ENCODE results near the gene EML4. TPM values are rescaled to one million over a fixed set of nuclear protein-coding genes. Genes with fewer than 3 reads are reported as not detected.
"Not testable (repeated sequence)": the region's sequence is repeated elsewhere in the genome, so short reads cannot be mapped to it uniquely, and the experiment has no call there.

Gene EML4
- total and polyA plus RNA-seq, 8 donors = 12.5 to 44.0 (median 33.2) TPM

DNA sequence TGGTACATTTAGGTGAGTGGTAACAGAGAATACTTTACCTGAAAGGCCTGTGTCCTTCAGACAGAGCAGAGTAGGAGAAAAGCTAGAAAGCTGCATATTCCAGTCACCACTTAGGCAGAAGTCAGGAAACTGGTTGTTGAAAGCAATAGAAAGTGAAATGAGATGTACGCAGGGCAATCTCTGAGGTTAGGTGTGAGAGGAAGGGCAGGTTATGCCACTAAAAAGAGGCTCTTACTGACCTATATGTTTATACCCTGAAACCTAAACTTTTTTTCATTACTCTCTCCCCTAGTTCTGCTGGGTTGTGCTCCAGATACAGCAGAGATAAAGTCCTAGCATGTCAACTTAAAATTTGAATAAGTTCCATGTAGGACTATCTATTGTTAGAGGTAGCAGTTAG is 98.4 kb downstream of the EML4 start:
- TF ChIP-seq, protein P1, sequence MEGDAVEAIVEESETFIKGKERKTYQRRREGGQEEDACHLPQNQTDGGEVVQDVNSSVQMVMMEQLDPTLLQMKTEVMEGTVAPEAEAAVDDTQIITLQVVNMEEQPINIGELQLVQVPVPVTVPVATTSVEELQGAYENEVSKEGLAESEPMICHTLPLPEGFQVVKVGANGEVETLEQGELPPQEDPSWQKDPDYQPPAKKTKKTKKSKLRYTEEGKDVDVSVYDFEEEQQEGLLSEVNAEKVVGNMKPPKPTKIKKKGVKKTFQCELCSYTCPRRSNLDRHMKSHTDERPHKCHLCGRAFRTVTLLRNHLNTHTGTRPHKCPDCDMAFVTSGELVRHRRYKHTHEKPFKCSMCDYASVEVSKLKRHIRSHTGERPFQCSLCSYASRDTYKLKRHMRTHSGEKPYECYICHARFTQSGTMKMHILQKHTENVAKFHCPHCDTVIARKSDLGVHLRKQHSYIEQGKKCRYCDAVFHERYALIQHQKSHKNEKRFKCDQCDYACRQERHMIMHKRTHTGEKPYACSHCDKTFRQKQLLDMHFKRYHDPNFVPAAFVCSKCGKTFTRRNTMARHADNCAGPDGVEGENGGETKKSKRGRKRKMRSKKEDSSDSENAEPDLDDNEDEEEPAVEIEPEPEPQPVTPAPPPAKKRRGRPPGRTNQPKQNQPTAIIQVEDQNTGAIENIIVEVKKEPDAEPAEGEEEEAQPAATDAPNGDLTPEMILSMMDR (IDR thresholded peaks at IDR 0.05) = no peak
- intact Hi-C loops (cut with DNase I) = no loop called here
- no peaks in the 10 kb centered on the region for H3K36me3 ChIP-seq
- H3K27ac ChIP-seq = no peak overlapping the region
- H3K27me3 ChIP-seq = no peaks in the 10 kb centered on the region
- no peak for ATAC-seq
- no peak for DNase-seq
- no peaks in the 10 kb centered on the region for H3K9me3 ChIP-seq
- no peak for FAIRE-seq
- no peaks in the 10 kb centered on the region for H3K4me1 ChIP-seq
- WGBS, 2 donors = 2 to 47% methylated on average over 1 of the region's 1 CpG
- H3K4me3 ChIP-seq = no peak overlapping the region

DNA sequence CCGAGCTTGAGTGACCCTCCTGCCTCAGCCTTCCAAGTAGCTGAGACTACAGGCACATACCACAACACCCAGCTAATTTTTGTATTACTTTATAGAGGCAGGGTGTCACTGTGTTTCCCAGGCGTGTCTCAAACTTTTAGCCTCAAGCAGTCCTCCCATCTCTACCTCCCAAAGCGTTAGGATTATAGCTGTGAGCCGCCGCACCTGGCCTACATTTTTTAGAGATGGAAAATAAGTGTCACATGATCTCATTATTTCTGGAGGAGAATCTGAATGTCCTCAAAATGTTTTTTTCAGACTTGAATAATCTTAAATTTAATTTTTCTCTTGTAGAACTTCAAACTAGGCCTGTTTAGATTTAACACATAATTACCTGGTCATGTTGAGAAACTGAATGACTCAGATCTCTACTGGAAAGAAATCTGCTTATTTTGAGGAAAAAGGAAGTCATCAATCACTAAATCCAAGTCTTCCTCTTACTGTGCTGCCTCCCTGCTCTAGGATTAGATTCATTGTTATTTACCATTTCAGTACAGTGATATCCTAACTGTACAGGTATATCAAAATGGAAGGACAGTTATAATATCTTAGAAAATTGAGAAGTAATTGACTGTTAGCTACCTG is 99.5 kb downstream of the EML4 start:
- Histone ChIP-seq H3K4me1 (no peaks in the 10 kb centered on the region), H3K27ac (no peak overlapping the region), H3K9me3 (no peaks in the 10 kb centered on the region), H3K27me3 (no peaks in the 10 kb centered on the region), H3K36me3 (no peaks in the 10 kb centered on the region), H3K4me3 (no peak overlapping the region)
- no peak for ATAC-seq
- DNase-seq = no peak
- intact Hi-C loops (cut with DNase I) = no loop called here
- 94 to 98% methylated on average over 5 of the region's 5 CpGs for WGBS, 2 donors
- TF ChIP-seq, protein P1 (IDR thresholded peaks at IDR 0.05) = no peak
- no peak for FAIRE-seq

- no peak for ATAC-seq
- TF ChIP-seq, protein P1 (IDR thresholded peaks at IDR 0.05) = no peak
- no peak overlapping the region for H3K27ac ChIP-seq
Observed at GRCh38 chr2:42270757-42271156, 101.6 kb downstream of the EML4 start.

DNA sequence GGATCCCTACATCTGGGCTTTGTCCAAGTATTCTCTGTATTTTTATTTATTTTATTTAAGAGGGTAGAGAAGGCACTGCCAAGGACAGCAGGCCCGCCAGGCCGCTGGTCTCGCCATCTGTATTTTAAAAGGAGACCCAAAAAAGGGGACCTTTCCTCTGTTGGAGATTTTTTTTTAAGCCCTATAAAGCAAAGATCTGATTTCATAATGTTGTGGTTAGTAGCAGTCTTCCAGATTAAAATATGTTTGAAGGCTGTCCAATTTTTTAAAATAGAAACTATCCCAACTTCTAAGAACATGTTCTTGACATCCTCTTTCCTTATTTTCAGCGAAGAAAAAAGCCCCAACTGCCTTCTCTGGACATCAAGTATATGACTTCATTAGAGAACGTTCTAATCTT is 102.1 kb downstream of the EML4 start:
- WGBS, 2 donors = 90 to 96% methylated on average over 5 of the region's 5 CpGs
- intact Hi-C loops (cut with DNase I) = not testable (repeated sequence)
- FAIRE-seq = peak; percentile 67

More at GRCh38 chr2:42270757-42271156, 101.6 kb downstream of the EML4 start:
- DNase-seq (no peak), FAIRE-seq (no peak)
- no peaks in the 10 kb centered on the region for H3K9me3 ChIP-seq
- no peaks in the 10 kb centered on the region for H3K36me3 ChIP-seq
- H3K4me1 ChIP-seq = no peaks in the 10 kb centered on the region
- 91 to 94% methylated on average over 5 of the region's 5 CpGs for WGBS, 2 donors
- intact Hi-C loops (cut with DNase I) = no loop called here
- H3K4me3 ChIP-seq = no peak overlapping the region
- no peaks in the 10 kb centered on the region for H3K27me3 ChIP-seq

DNA sequence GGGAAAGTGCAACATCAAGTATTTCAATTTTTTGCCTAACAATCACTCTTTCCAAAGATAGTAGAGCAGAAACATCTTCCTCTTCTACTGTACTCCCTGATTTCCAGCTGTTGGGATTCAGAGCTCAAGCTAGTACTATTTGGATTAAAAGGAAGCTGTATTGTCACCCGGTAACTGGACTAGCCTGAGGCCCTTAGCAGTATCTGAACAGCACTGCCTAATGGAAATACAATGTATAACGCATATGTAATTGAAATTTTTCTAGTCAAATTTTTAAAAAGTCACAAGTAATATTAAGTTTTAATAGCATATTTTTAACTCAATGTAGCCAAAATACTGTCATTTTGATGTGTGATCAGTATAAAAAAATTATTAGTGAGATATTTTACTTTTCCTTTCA is 105.7 kb downstream of the EML4 start:
- intact Hi-C loops (cut with DNase I) = no loop called here

More for the DNA sequence above, 102.1 kb downstream of the EML4 start:
- not testable (repeated sequence) for H3K4me3 ChIP-seq, H3K4me1 ChIP-seq, H3K27ac ChIP-seq, H3K9me3 ChIP-seq, H3K27me3 ChIP-seq, DNase-seq, H3K36me3 ChIP-seq
- ATAC-seq = peak in 1 of 4 donors; percentile 42

More for the DNA sequence above, 105.7 kb downstream of the EML4 start:
- H3K4me3 ChIP-seq = no peak overlapping the region
- no peaks in the 10 kb centered on the region for H3K27me3 ChIP-seq
- H3K9me3 ChIP-seq = no peaks in the 10 kb centered on the region
- no peaks in the 10 kb centered on the region for H3K36me3 ChIP-seq
- FAIRE-seq = no peak
- 91 to 93% methylated on average over 2 of the region's 2 CpGs for WGBS, 2 donors
- H3K4me1 ChIP-seq = no peaks in the 10 kb centered on the region
- H3K27ac ChIP-seq = no peak overlapping the region
- DNase-seq = no peak
- TF ChIP-seq, protein P1 (IDR thresholded peaks at IDR 0.05) = no peak
- ATAC-seq = no peak
